PFSK-1 (cell line): ENCODE measurements around the gene SP140.

Source experiments
- FOXP2 ChIP-seq: optimal IDR thresholded peaks from 2 replicates; pipeline ENCODE3; 2011; ENCODE audit warnings: borderline replicate concordance, control low read depth, inconsistent platforms; ENCODE audit not compliant: insufficient read depth; ENCODE audit errors: extremely low read length, extremely low read depth
- POLR2AphosphoS5 ChIP-seq: IDR thresholded peaks from 2 replicates; pipeline ENCODE4 v1.6.1; 2012; ENCODE audit warnings: low read depth, mild to moderate bottlenecking, control low read depth, low read length, moderate library complexity
- REST ChIP-seq, 2 experiments: IDR thresholded peaks; 2 replicates each; pipeline versions ENCODE4 v1.6.1 to v1.8.0; 2011 to 2012; ENCODE audit warnings: low read depth in 2 of 2, low read length in 2 of 2, control low read depth in 1 of 2, inconsistent platforms in 1 of 2, mild to moderate bottlenecking in 1 of 2, moderate library complexity in 1 of 2; ENCODE audit not compliant: insufficient read depth in 1 of 2
- SIN3A ChIP-seq: IDR thresholded peaks from 2 replicates; pipeline ENCODE4 v1.6.1; 2012; ENCODE audit warnings: mild to moderate bottlenecking, low read length, moderate library complexity, borderline replicate concordance; ENCODE audit not compliant: insufficient read depth
- TAF1 ChIP-seq: IDR thresholded peaks from 2 replicates; pipeline ENCODE4 v1.6.1; 2012; ENCODE audit warnings: low read length, control low read depth, borderline replicate concordance; ENCODE audit not compliant: insufficient read depth

DNA sequence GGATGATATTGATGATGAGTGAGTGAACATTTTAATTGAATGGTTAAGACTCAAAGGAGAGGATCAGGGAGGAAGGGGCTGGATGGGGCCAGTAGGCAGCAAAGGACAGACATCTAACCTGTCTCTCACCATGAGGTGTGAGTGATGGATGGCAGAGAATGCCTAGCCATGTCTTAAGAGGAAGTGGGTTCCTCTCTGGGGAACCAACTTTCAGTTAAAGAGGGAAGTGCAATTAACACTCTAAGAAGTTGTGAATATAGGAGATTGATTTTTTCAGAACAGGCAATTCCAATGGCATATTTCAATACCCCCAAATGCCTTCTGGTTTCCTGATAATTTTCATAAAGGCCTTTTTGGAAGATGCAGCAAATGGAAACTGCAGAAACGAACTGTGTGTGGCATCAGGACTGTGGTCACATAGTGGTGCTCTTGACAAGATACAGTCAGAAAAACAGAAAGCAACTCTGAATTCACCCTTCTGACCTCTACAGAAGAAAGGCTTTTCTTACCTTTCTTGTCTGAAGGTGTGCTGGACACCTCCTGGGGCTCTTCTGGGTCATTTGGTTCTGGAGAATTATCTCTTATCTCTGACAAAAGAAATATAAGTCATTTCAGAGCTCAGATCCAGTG lies 16.0 kb upstream of the SP140 start:
- TF ChIP-seq POLR2AphosphoS5 (no peak), REST (IDR thresholded peaks at IDR 0.05; ENCODE audit: insufficient read depth in 1 of 2, low read depth in 2 of 2, low read length in 2 of 2) (no peak), TAF1 (no peak), FOXP2 (no peak), SIN3A (no peak)
